CD4-positive, alpha-beta memory T cell (primary cell): ENCODE results near the gene TLCD5. TPM values are rescaled to one million over a fixed set of nuclear protein-coding genes. Genes with fewer than 3 reads are reported as not detected.

Source experiments
- CTCF ChIA-PET: fragments of 350-600 bp; sonication (Branson Sonifier 250); formaldehyde crosslinking; loops from one replicate; lab custom pipeline; 2021; ENCODE audit warnings: inconsistent platforms; ENCODE audit not compliant: partially characterized antibody; lab: Charles Lee
- POLR2A ChIA-PET: fragments of 350-600 bp; sonication (Branson Sonifier 250); formaldehyde crosslinking; loops from one replicate; lab custom pipeline; 2021; ENCODE audit not compliant: partially characterized antibody; lab: Charles Lee
- DNase-seq, 5 donors: peaks; one replicate each; pipeline versions ENCODE4 v3.0.0 to v3.0.0-alpha.2; 2020 to 2022; ENCODE audit warnings: mixed read lengths in 1 of 5
- H3K27ac ChIP-seq: one replicate; pipeline ENCODE4 v1.7.0; 2013; ENCODE audit warnings: low read depth, low read length
- H3K27me3 ChIP-seq: 2 replicates; pipeline ENCODE4 v1.7.0; 2013; ENCODE audit warnings: mild to moderate bottlenecking, low read length, moderate library complexity; ENCODE audit not compliant: insufficient read depth
- H3K36me3 ChIP-seq: 2 replicates; pipeline ENCODE4 v1.7.0; 2013; ENCODE audit warnings: mild to moderate bottlenecking, low read length, moderate library complexity; ENCODE audit not compliant: insufficient read depth
- H3K4me1 ChIP-seq: 2 replicates; pipeline ENCODE4 v1.7.0; 2013; ENCODE audit warnings: mild to moderate bottlenecking, low read length, moderate library complexity; ENCODE audit not compliant: insufficient read depth
- H3K4me3 ChIP-seq, 2 donors: one replicate each; pipeline ENCODE4 v1.7.0; 2013; ENCODE audit warnings: low read length in 2 of 2, mild to moderate bottlenecking in 1 of 2
- H3K9me3 ChIP-seq, 2 donors: one replicate each; pipeline ENCODE4 v1.7.0; 2013; ENCODE audit warnings: low read length in 2 of 2, control low read depth in 1 of 2; ENCODE audit not compliant: control insufficient read depth in 1 of 2
- H3K27ac Mint-ChIP-seq, 7 donors: one replicate each; pipeline ENCODE4 v1.8.0; 2020 to 2021; ENCODE audit warnings: mixed read lengths in 7 of 7, mild to moderate bottlenecking in 6 of 7, inconsistent platforms in 3 of 7, moderate library complexity in 3 of 7
- H3K27me3 Mint-ChIP-seq, 2 donors: one replicate each; pipeline ENCODE4 v1.8.0; 2020 to 2021; ENCODE audit warnings: mixed read lengths in 2 of 2
- H3K36me3 Mint-ChIP-seq, 2 donors: one replicate each; pipeline ENCODE4 v1.8.0; 2020 to 2021; ENCODE audit warnings: mixed read lengths in 2 of 2, inconsistent platforms in 1 of 2, mild to moderate bottlenecking in 1 of 2
- H3K4me1 Mint-ChIP-seq, 4 donors: one replicate each; pipeline ENCODE4 v1.8.0; 2020 to 2021; ENCODE audit warnings: mixed read lengths in 4 of 4, mild to moderate bottlenecking in 1 of 4
- H3K4me3 Mint-ChIP-seq, 8 donors: one replicate each; pipeline ENCODE4 v1.8.0; 2020 to 2021; ENCODE audit warnings: mixed read lengths in 8 of 8, mild to moderate bottlenecking in 7 of 8, moderate library complexity in 6 of 8, inconsistent platforms in 3 of 8
- H3K9me3 Mint-ChIP-seq, 8 donors: one replicate each; pipeline ENCODE4 v1.8.0; 2020 to 2021; ENCODE audit warnings: mixed read lengths in 8 of 8, mild to moderate bottlenecking in 5 of 8, inconsistent platforms in 3 of 8, moderate library complexity in 1 of 8
- intact Hi-C: fragments of 100-400 bp; cut with micrococcal nuclease; formaldehyde crosslinking; loops from one replicate; pipeline ENCODE4 v1.15.1; 2023
- polyA plus RNA-seq, 2 donors: library from polyadenylated mRNA; unstranded; fragments of 300-500 nt; fragmentation: Illumina TruSeq; gene quantifications; one replicate each; pipeline ENCODE4 v1.2.3, GENCODE V29; 2021
- total RNA-seq, 2 experiments: library from RNA; stranded (reverse); gene quantifications; one replicate each; pipeline ENCODE4 v1.2.3, GENCODE V29; 2021

TLCD5 gene
- total and polyA plus RNA-seq, 4 experiments from 2014 or later = 0.13 to 0.70 (median 0.27) TPM

- DNase-seq = no peak
- ChIA-PET CTCF (interaction anchor here (0.9 kb wide), 1 partner anchor 38 kb away, joined by 3 read pairs; no protein-coding TSS in a partner anchor), POLR2A (no interaction called here)
- peaks cover 0 to 11% (median 10%) of the 10 kb centered on the region in 8 donors for H3K9me3 Mint-ChIP-seq
- H3K4me3 Mint-ChIP-seq = no peak overlapping the region
- H3K36me3 Mint-ChIP-seq = no peaks in the 10 kb centered on the region
- no peaks in the 10 kb centered on the region for H3K4me1 ChIP-seq
- no peaks in the 10 kb centered on the region for H3K27me3 ChIP-seq
- H3K9me3 ChIP-seq = no peaks in the 10 kb centered on the region
- H3K4me1 Mint-ChIP-seq = peaks cover 0 to 2% (median 0%) of the 10 kb centered on the region in 4 donors
- intact Hi-C loops = no loop called here
- peaks cover 0 to 9% of the 10 kb centered on the region in 2 donors for H3K27me3 Mint-ChIP-seq
- no peak overlapping the region for H3K27ac Mint-ChIP-seq
- no peaks in the 10 kb centered on the region for H3K36me3 ChIP-seq
- no peak overlapping the region for H3K27ac ChIP-seq
- H3K4me3 ChIP-seq = no peak overlapping the region
Observed at GRCh38 chr11:120376547-120377182, 51.6 kb downstream of the TLCD5 start.

GRCh38 chr11:120378474-120378873 lies 53.4 kb downstream of the TLCD5 start:
- no peak for DNase-seq
- H3K27me3 ChIP-seq = no peaks in the 10 kb centered on the region
- intact Hi-C loops = no loop called here
- no peak overlapping the region for H3K27ac ChIP-seq
- H3K36me3 ChIP-seq = no peaks in the 10 kb centered on the region
- Mint-ChIP-seq H3K9me3 (peaks cover 0 to 13% (median 10%) of the 10 kb centered on the region in 8 donors), H3K27me3 (peaks cover 0 to 16% of the 10 kb centered on the region in 2 donors), H3K4me3 (no peak overlapping the region), H3K27ac (no peak overlapping the region), H3K4me1 (peaks cover 0 to 2% (median 0%) of the 10 kb centered on the region in 4 donors), H3K36me3 (no peaks in the 10 kb centered on the region)
- H3K4me3 ChIP-seq = no peak overlapping the region
- no peaks in the 10 kb centered on the region for H3K4me1 ChIP-seq
- CTCF ChIA-PET = no interaction called here
- no peaks in the 10 kb centered on the region for H3K9me3 ChIP-seq
- POLR2A ChIA-PET = no interaction called here

GRCh38 chr11:120381401-120381800 lies 56.3 kb downstream of the TLCD5 start:
- peaks cover 3% of the 10 kb centered on the region for H3K27me3 ChIP-seq
- H3K27me3 Mint-ChIP-seq = peaks cover 1 to 14% of the 10 kb centered on the region in 2 donors

More at GRCh38 chr11:120381401-120381800, 56.3 kb downstream of the TLCD5 start:
- Histone ChIP-seq H3K4me1 (no peaks in the 10 kb centered on the region), H3K36me3 (no peaks in the 10 kb centered on the region), H3K9me3 (no peaks in the 10 kb centered on the region), H3K4me3 (no peak overlapping the region), H3K27ac (no peak overlapping the region)
- Mint-ChIP-seq H3K27ac (no peak overlapping the region), H3K4me1 (peaks cover 0 to 2% (median 0%) of the 10 kb centered on the region in 4 donors), H3K9me3 (peaks cover 0 to 13% (median 10%) of the 10 kb centered on the region in 8 donors), H3K4me3 (no peak overlapping the region), H3K36me3 (no peaks in the 10 kb centered on the region)
- intact Hi-C loops = no loop called here
- DNase-seq = no peak
- CTCF ChIA-PET = no interaction called here
- POLR2A ChIA-PET = no interaction called here

Other genes with a start within 250 kb of the TLCD5 start
- gene TRIM29, start 187.2 kb upstream of the TLCD5 start, total RNA-seq = not detected
- not detected for gene TRIM29, start 187.2 kb upstream of the TLCD5 start, polyA plus RNA-seq
- gene OAF, start 114.3 kb upstream of the TLCD5 start, total RNA-seq = 1 to 10 TPM; 1.3 to 1.5 TPM
- gene OAF, start 114.3 kb upstream of the TLCD5 start, polyA plus RNA-seq = 1 to 10 TPM; 1.8 to 2.6 TPM
- gene POU2F3, start 85.2 kb upstream of the TLCD5 start, total RNA-seq = not detected
- gene POU2F3, start 85.2 kb upstream of the TLCD5 start, polyA plus RNA-seq = not detected
- gene ARHGEF12, start 11.1 kb downstream of the TLCD5 start, total RNA-seq = 1 to 10 TPM; 4.6 to 5.0 TPM
- 1 to 10 TPM in 1 of 2 donors, under 1 TPM in 1; 0.80 to 3.1 TPM for gene ARHGEF12, start 11.1 kb downstream of the TLCD5 start, polyA plus RNA-seq
- not detected for gene GRIK4, start 186.4 kb downstream of the TLCD5 start, total RNA-seq
- gene GRIK4, start 186.4 kb downstream of the TLCD5 start, polyA plus RNA-seq = under 1 TPM in 1 of 2 donors, not detected in 1; 0.06 TPM